ENCODE data around the gene LRP10.

DNA sequence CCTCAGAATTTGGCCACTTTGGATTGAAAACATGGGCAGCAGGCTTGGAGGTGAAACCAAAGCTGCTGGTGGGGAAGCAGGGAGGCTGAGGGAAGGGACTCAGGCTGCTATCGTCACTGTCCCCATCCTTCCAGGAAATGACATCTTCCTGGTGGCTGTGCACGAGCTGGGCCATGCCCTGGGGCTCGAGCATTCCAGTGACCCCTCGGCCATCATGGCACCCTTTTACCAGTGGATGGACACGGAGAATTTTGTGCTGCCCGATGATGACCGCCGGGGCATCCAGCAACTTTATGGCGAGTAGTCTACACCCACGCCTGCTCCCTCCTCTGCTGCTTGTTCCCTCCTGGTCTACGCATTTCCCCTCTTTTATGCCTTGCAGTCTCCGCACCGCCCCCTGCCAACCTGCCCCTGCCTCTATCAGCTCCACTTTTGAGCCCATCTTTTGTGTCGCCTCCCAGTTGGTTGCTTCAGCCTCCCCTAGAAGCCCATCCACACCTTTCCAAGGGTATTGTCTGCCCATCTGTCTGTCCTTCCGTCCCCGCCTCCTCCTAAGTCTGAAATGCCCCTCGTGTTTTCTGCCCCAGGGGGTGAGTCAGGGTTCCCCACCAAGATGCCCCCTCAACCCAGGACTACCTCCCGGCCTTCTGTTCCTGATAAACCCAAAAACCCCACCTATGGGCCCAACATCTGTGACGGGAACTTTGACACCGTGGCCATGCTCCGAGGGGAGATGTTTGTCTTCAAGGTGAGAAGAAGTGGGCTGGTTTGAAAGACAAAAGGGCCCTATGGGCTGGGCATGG, 28.2 kb upstream of the LRP10 start:
- TF ChIP-seq, protein P1, sequence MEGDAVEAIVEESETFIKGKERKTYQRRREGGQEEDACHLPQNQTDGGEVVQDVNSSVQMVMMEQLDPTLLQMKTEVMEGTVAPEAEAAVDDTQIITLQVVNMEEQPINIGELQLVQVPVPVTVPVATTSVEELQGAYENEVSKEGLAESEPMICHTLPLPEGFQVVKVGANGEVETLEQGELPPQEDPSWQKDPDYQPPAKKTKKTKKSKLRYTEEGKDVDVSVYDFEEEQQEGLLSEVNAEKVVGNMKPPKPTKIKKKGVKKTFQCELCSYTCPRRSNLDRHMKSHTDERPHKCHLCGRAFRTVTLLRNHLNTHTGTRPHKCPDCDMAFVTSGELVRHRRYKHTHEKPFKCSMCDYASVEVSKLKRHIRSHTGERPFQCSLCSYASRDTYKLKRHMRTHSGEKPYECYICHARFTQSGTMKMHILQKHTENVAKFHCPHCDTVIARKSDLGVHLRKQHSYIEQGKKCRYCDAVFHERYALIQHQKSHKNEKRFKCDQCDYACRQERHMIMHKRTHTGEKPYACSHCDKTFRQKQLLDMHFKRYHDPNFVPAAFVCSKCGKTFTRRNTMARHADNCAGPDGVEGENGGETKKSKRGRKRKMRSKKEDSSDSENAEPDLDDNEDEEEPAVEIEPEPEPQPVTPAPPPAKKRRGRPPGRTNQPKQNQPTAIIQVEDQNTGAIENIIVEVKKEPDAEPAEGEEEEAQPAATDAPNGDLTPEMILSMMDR (conservative IDR thresholded peaks at IDR 0.05; ENCODE audit: low read depth, low read length), result no peak
- TF ChIP-seq RAD21 (IDR thresholded peaks at IDR 0.05; ENCODE audit: low read length) (no peak), SMC3 (IDR thresholded peaks at IDR 0.05; ENCODE audit: low read depth, low read length) (no peak), POLR2A (IDR thresholded peaks at IDR 0.05; ENCODE audit: low read depth, low read length) (no peak), BHLHE40 (IDR thresholded peaks at IDR 0.05; ENCODE audit: low read depth, low read length) (no peak), MAFK (IDR thresholded peaks at IDR 0.05; ENCODE audit: low read depth, low read length) (no peak), MAZ (IDR thresholded peaks at IDR 0.05; ENCODE audit: borderline replicate concordance, low read depth, low read length) (no peak), RFX5 (IDR thresholded peaks at IDR 0.05; ENCODE audit: low read depth, low read length) (no peak), CHD1 (IDR thresholded peaks at IDR 0.05; ENCODE audit: low read depth, low read length) (no peak)
